Choroid plexus epithelial cell (primary cell): ENCODE measurements around the gene VPS33A.
"Not testable (repeated sequence)": the region's sequence is repeated elsewhere in the genome, so short reads cannot be mapped to it uniquely, and the experiment has no call there.

Experiments
- DNase-seq: peaks from one replicate; pipeline ENCODE4 v3.0.0-alpha.2; 2010; ENCODE audit warnings: low read depth
- H3K4me3 ChIP-seq: 2 replicates; pipeline ENCODE4 v1.5.1; 2011; ENCODE audit warnings: low read depth, mild to moderate bottlenecking, control low read depth, low read length, moderate library complexity
- CTCF ChIP-seq: conservative IDR thresholded peaks from 2 replicates; pipeline ENCODE4 v1.5.1; 2011; ENCODE audit warnings: low read depth, mild to moderate bottlenecking, control low read depth, inconsistent platforms, low read length, moderate library complexity

Gene VPS33A

GRCh38 chr12:122205053-122205925, 61.0 kb downstream of the VPS33A start:
- no peak for TF ChIP-seq CTCF
- H3K4me3 ChIP-seq, result no peak overlapping the region
- no peak for DNase-seq

- no peak for DNase-seq
- H3K4me3 ChIP-seq, result peak overlapping the region; percentile 42
- no peak for TF ChIP-seq CTCF
Observed at GRCh38 chr12:122204167-122205052, 61.9 kb downstream of the VPS33A start.

GRCh38 chr12:122203301-122204166, 62.8 kb downstream of the VPS33A start, which contains the start of gene B3GNT4:
B3GNT4 (plus strand) TSS chr12:122203709; CDS start chr12:122204619, 910 bp downstream.
- peak; percentile 44 for DNase-seq
- no peak for TF ChIP-seq CTCF
- H3K4me3 ChIP-seq, result peak within 1 kb of the TSS; percentile 58

- DNase-seq, result not testable (repeated sequence)
- peak overlapping the region; percentile 58 for H3K4me3 ChIP-seq
Observed at GRCh38 chr12:122202811-122203210, 63.5 kb downstream of the VPS33A start.

- H3K4me3 ChIP-seq, result no peak overlapping the region
- no peak for TF ChIP-seq CTCF
- DNase-seq, result no peak
Observed at GRCh38 chr12:122202017-122202416, 64.3 kb downstream of the VPS33A start.

GRCh38 chr12:122201381-122201780, 64.9 kb downstream of the VPS33A start:
- no peak overlapping the region for H3K4me3 ChIP-seq
- DNase-seq, result no peak
- no peak for TF ChIP-seq CTCF
